ENCODE measurements around the gene LSG1. TPM values are rescaled to one million over a fixed set of nuclear protein-coding genes. Genes with fewer than 3 reads are reported as not detected.
"Not testable (repeated sequence)": the region's sequence is repeated elsewhere in the genome, so short reads cannot be mapped to it uniquely, and the experiment has no call there.

LSG1 gene
- total RNA-seq, 1 donor from 2014 or later = 53.6 TPM

GRCh38 chr3:194618858-194619608 is 53.0 kb downstream of the LSG1 start:
- no peaks in the 10 kb centered on the region for H3K9me3 Mint-ChIP-seq
- no peaks in the 10 kb centered on the region for H3K27me3 Mint-ChIP-seq (ENCODE audit: low read depth)
- no peak overlapping the region for H3K4me3 Mint-ChIP-seq (ENCODE audit: low read depth)
- H3K4me1 Mint-ChIP-seq (ENCODE audit: low read depth) = no peaks in the 10 kb centered on the region
- intact Hi-C loops (cut with micrococcal nuclease) = no loop called here
- no peak for DNase-seq (ENCODE audit: low spot score)
- no peak overlapping the region for H3K27ac Mint-ChIP-seq
- H3K36me3 Mint-ChIP-seq (ENCODE audit: low read depth) = no peaks in the 10 kb centered on the region

GRCh38 chr3:194617827-194618226 is 54.2 kb downstream of the LSG1 start:
- H3K4me1 Mint-ChIP-seq (ENCODE audit: low read depth) = no peaks in the 10 kb centered on the region
- no peak for DNase-seq (ENCODE audit: low spot score)
- H3K27me3 Mint-ChIP-seq (ENCODE audit: low read depth) = no peaks in the 10 kb centered on the region
- intact Hi-C loops (cut with micrococcal nuclease) = no loop called here
- H3K36me3 Mint-ChIP-seq (ENCODE audit: low read depth) = no peaks in the 10 kb centered on the region
- H3K9me3 Mint-ChIP-seq = no peaks in the 10 kb centered on the region
- H3K4me3 Mint-ChIP-seq (ENCODE audit: low read depth) = no peak overlapping the region
- H3K27ac Mint-ChIP-seq = no peak overlapping the region

- intact Hi-C loops (cut with micrococcal nuclease) = no loop called here
- H3K9me3 Mint-ChIP-seq = no peaks in the 10 kb centered on the region
- no peaks in the 10 kb centered on the region for H3K36me3 Mint-ChIP-seq (ENCODE audit: low read depth)
- no peak overlapping the region for H3K4me3 Mint-ChIP-seq (ENCODE audit: low read depth)
- no peaks in the 10 kb centered on the region for H3K27me3 Mint-ChIP-seq (ENCODE audit: low read depth)
- H3K4me1 Mint-ChIP-seq (ENCODE audit: low read depth) = peaks cover 2% of the 10 kb centered on the region
- no peak for DNase-seq (ENCODE audit: low spot score)
- H3K27ac Mint-ChIP-seq = no peak overlapping the region
Measured at GRCh38 chr3:194617143-194617671, 54.8 kb downstream of the LSG1 start.

- no peak for DNase-seq (ENCODE audit: low spot score)
- H3K4me1 Mint-ChIP-seq (ENCODE audit: low read depth) = peaks cover 2% of the 10 kb centered on the region
- intact Hi-C loops (cut with micrococcal nuclease) = no loop called here
- no peak overlapping the region for H3K4me3 Mint-ChIP-seq (ENCODE audit: low read depth)
- H3K36me3 Mint-ChIP-seq (ENCODE audit: low read depth) = no peaks in the 10 kb centered on the region
- no peaks in the 10 kb centered on the region for H3K27me3 Mint-ChIP-seq (ENCODE audit: low read depth)
- H3K27ac Mint-ChIP-seq = no peak overlapping the region
- no peaks in the 10 kb centered on the region for H3K9me3 Mint-ChIP-seq
Measured at GRCh38 chr3:194615226-194615625, 56.8 kb downstream of the LSG1 start.

- no peaks in the 10 kb centered on the region for H3K27me3 Mint-ChIP-seq (ENCODE audit: low read depth)
- no peak for DNase-seq (ENCODE audit: low spot score)
- H3K36me3 Mint-ChIP-seq (ENCODE audit: low read depth) = no peaks in the 10 kb centered on the region
Measured at GRCh38 chr3:194612221-194612620, 59.8 kb downstream of the LSG1 start.

GRCh38 chr3:194610689-194611088 is 61.3 kb downstream of the LSG1 start:
- intact Hi-C loops (cut with micrococcal nuclease) = no loop called here
- Mint-ChIP-seq H3K9me3 (no peaks in the 10 kb centered on the region), H3K4me1 (ENCODE audit: low read depth) (peaks cover 2% of the 10 kb centered on the region), H3K27me3 (ENCODE audit: low read depth) (no peaks in the 10 kb centered on the region), H3K27ac (no peak overlapping the region), H3K4me3 (ENCODE audit: low read depth) (no peak overlapping the region), H3K36me3 (ENCODE audit: low read depth) (no peaks in the 10 kb centered on the region)
- DNase-seq (ENCODE audit: low spot score) = no peak

More at GRCh38 chr3:194612221-194612620, 59.8 kb downstream of the LSG1 start:
- peaks cover 2% of the 10 kb centered on the region for H3K4me1 Mint-ChIP-seq (ENCODE audit: low read depth)
- intact Hi-C loops (cut with micrococcal nuclease) = no loop called here
- no peak overlapping the region for H3K27ac Mint-ChIP-seq
- H3K9me3 Mint-ChIP-seq = no peaks in the 10 kb centered on the region
- H3K4me3 Mint-ChIP-seq (ENCODE audit: low read depth) = no peak overlapping the region

GRCh38 chr3:194609601-194610000 is 62.4 kb downstream of the LSG1 start:
- no peak overlapping the region for H3K27ac Mint-ChIP-seq
- H3K27me3 Mint-ChIP-seq (ENCODE audit: low read depth) = no peaks in the 10 kb centered on the region
- no peaks in the 10 kb centered on the region for H3K36me3 Mint-ChIP-seq (ENCODE audit: low read depth)
- no peak for DNase-seq (ENCODE audit: low spot score)
- intact Hi-C loops (cut with micrococcal nuclease) = no loop called here
- no peak overlapping the region for H3K4me3 Mint-ChIP-seq (ENCODE audit: low read depth)
- peaks cover 2% of the 10 kb centered on the region for H3K4me1 Mint-ChIP-seq (ENCODE audit: low read depth)
- H3K9me3 Mint-ChIP-seq = no peaks in the 10 kb centered on the region

GRCh38 chr3:194608981-194609380 is 63.0 kb downstream of the LSG1 start:
- DNase-seq (ENCODE audit: low spot score) = no peak
- no peaks in the 10 kb centered on the region for H3K9me3 Mint-ChIP-seq
- H3K4me3 Mint-ChIP-seq (ENCODE audit: low read depth) = no peak overlapping the region
- H3K36me3 Mint-ChIP-seq (ENCODE audit: low read depth) = no peaks in the 10 kb centered on the region
- peaks cover 2% of the 10 kb centered on the region for H3K4me1 Mint-ChIP-seq (ENCODE audit: low read depth)
- intact Hi-C loops (cut with micrococcal nuclease) = no loop called here
- no peak overlapping the region for H3K27ac Mint-ChIP-seq
- H3K27me3 Mint-ChIP-seq (ENCODE audit: low read depth) = no peaks in the 10 kb centered on the region

- no peak for DNase-seq (ENCODE audit: low spot score)
- no peak overlapping the region for H3K27ac Mint-ChIP-seq
- no peaks in the 10 kb centered on the region for H3K9me3 Mint-ChIP-seq
- H3K36me3 Mint-ChIP-seq (ENCODE audit: low read depth) = no peaks in the 10 kb centered on the region
- no peak overlapping the region for H3K4me3 Mint-ChIP-seq (ENCODE audit: low read depth)
- peaks cover 2% of the 10 kb centered on the region for H3K4me1 Mint-ChIP-seq (ENCODE audit: low read depth)
- intact Hi-C loops (cut with micrococcal nuclease) = no loop called here
- no peaks in the 10 kb centered on the region for H3K27me3 Mint-ChIP-seq (ENCODE audit: low read depth)
Measured at GRCh38 chr3:194607592-194608389, 64.2 kb downstream of the LSG1 start.

GRCh38 chr3:194606941-194607340 is 65.0 kb downstream of the LSG1 start:
- no peaks in the 10 kb centered on the region for H3K4me1 Mint-ChIP-seq (ENCODE audit: low read depth)
- H3K27ac Mint-ChIP-seq = no peak overlapping the region
- DNase-seq (ENCODE audit: low spot score) = no peak
- H3K9me3 Mint-ChIP-seq = no peaks in the 10 kb centered on the region
- intact Hi-C loops (cut with micrococcal nuclease) = no loop called here
- no peaks in the 10 kb centered on the region for H3K36me3 Mint-ChIP-seq (ENCODE audit: low read depth)
- H3K4me3 Mint-ChIP-seq (ENCODE audit: low read depth) = no peak overlapping the region
- no peaks in the 10 kb centered on the region for H3K27me3 Mint-ChIP-seq (ENCODE audit: low read depth)

- Mint-ChIP-seq H3K4me3 (ENCODE audit: low read depth) (no peak overlapping the region), H3K4me1 (ENCODE audit: low read depth) (no peaks in the 10 kb centered on the region), H3K36me3 (ENCODE audit: low read depth) (no peaks in the 10 kb centered on the region), H3K9me3 (no peaks in the 10 kb centered on the region), H3K27ac (no peak overlapping the region), H3K27me3 (ENCODE audit: low read depth) (no peaks in the 10 kb centered on the region)
- DNase-seq (ENCODE audit: low spot score) = no peak
- intact Hi-C loops (cut with micrococcal nuclease) = no loop called here
Measured at GRCh38 chr3:194606163-194606562, 65.8 kb downstream of the LSG1 start.

GRCh38 chr3:194605314-194605713 is 66.7 kb downstream of the LSG1 start:
- DNase-seq (ENCODE audit: low spot score); H3K4me3 Mint-ChIP-seq (ENCODE audit: low read depth); H3K4me1 Mint-ChIP-seq (ENCODE audit: low read depth); intact Hi-C loops (cut with micrococcal nuclease); H3K27me3 Mint-ChIP-seq (ENCODE audit: low read depth); H3K9me3 Mint-ChIP-seq; H3K36me3 Mint-ChIP-seq (ENCODE audit: low read depth); H3K27ac Mint-ChIP-seq: not testable (repeated sequence)

GRCh38 chr3:194604837-194605236 is 67.2 kb downstream of the LSG1 start:
- H3K36me3 Mint-ChIP-seq (ENCODE audit: low read depth) = no peaks in the 10 kb centered on the region
- intact Hi-C loops (cut with micrococcal nuclease) = no loop called here
- no peaks in the 10 kb centered on the region for H3K9me3 Mint-ChIP-seq
- no peak for DNase-seq (ENCODE audit: low spot score)
- H3K27me3 Mint-ChIP-seq (ENCODE audit: low read depth) = no peaks in the 10 kb centered on the region
- no peak overlapping the region for H3K27ac Mint-ChIP-seq
- no peaks in the 10 kb centered on the region for H3K4me1 Mint-ChIP-seq (ENCODE audit: low read depth)
- H3K4me3 Mint-ChIP-seq (ENCODE audit: low read depth) = no peak overlapping the region
